HG03196 (cell line): Measurements from ENCODE around the gene CLEC19A.

Source experiments
- ATAC-seq: cut with Tn5 transposase; IDR thresholded peaks from one replicate; pipeline ENCODE4 v1.9.1; 2021; ENCODE audit not compliant: unreplicated experiment

CLEC19A gene

GRCh38 chr16:19285431-19285830, at the start of gene CLEC19A:
TSS of gene CLEC19A (plus strand) at chr16:19285731. CDS start at chr16:19285852, 121 bp downstream.
- no peak for ATAC-seq

DNA sequence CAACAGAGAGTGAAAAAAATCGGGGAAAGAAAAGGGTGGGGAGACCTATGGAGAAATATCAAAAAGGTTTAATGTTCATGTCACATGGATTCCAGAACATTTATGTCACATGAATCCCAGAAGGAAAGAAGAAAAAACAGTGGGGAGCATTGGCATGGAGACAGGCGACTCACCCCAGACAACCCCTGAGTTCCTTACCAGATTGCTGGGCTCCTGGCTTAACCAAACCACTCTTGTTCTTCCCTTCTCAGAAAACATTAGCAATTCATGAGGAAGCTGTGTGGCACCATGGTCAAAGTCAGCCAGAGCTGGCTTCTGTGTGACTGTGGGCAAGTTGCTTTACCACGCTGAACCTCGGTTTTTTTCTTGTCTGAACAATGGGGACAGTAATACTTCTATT, 49.6 kb upstream of the CLEC19A start:
- ATAC-seq = no peak

DNA sequence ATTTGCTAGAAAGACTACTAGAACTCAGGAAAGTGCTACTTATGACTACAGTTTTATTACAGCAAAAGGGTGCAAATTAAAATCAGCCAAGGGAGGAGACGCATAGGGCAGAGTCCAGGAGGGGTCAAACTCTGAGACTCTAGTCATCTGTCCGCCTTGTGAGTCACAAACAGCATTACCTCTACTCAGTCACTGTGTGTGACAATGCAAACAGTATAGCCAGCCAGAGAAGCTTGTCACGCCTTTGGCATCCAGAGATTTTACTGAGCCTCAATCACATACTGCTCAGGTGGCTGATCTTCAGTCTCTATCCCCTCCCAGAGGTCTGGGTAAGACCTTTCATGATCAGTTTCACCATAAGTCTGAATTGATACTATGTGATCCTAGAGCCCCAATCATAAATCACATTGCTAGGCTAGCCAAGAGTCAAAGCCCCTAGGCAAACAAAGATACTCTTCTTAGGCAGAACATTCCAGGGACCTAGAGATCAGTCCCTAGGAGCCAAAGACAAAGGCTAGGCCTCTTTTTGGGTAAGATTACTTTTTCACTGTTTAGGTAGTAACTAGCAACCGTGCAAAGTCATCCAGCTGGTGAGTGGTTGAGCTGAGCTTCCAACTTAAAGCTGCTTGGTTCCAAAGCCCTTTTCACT, 48.8 kb upstream of the CLEC19A start:
- ATAC-seq = no peak

GRCh38 chr16:19238406-19238805, 47.1 kb upstream of the CLEC19A start:
- ATAC-seq = no peak

GRCh38 chr16:19239511-19240155, 45.9 kb upstream of the CLEC19A start:
- ATAC-seq = no peak

DNA sequence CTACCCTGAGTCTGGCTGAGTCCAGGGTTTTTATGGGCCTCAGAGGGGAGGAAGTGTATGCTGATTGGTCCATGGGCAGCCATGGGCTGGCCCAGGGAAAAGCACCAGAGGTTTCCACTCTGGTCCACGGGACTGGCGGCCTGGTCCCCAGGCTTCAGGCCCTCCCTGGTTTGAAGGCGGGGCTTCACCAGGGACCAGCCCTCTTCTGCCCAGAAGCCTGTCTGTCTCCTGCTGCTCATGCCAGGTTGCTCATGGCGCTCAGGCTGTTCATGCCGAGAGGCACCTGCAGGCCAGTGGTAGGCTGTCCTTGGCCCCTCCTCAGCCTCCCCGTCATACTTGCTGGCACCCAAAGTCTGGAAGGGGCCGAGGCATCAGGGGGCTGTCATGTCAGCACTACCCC, 45.0 kb upstream of the CLEC19A start:
- no peak for ATAC-seq

- ATAC-seq = no peak
These were observed 44.0 kb upstream of the CLEC19A start for GRCh38 chr16:19241512-19241911.

DNA sequence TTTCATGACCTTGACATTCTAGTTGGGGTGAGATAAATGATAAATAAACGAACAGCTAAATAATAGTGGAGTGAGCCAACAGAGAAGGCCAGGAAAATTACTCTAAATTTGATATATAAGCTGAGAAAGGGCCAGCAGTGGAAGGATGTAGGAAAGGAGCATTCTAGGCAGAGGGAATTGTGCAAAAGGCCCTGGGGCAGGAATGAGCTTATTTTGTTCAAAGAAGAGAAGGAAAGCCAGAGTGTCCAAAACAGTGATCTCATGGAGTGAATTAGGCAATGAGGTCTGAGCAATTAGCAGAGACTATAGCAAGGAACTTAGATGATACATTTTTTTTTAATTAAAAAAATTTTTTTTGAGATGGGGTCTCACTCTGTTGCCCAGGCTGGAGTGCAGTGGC, 43.3 kb upstream of the CLEC19A start:
- ATAC-seq = no peak

DNA sequence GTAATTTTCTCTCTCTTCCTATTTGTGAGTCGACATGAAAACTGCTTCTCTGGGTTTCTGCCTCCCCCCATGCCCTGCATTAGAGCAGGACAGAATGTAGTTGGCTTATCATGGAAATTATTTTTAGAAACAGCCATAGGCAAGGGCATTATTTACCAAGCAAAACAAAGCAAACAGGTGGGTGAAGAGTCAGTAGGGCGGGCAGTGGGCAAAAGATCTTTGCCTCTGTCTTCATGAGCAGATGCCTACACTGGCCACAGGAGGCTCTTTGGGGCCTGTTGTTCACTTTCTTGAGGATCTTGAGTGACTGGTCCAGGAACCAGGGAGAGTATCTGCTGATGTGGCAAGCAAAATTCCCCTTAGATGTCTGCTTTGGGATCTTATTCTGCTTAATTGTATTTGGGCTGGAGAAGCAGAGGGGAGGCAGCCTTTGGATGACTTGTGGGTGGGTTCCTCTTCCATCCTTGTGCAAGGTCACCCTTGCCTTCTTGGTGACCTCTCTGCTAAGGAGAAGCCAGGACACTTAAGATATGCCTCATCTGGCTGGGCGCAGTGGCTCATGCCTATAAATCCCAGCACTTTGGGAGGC, 42.5 kb upstream of the CLEC19A start:
- no peak for ATAC-seq

DNA sequence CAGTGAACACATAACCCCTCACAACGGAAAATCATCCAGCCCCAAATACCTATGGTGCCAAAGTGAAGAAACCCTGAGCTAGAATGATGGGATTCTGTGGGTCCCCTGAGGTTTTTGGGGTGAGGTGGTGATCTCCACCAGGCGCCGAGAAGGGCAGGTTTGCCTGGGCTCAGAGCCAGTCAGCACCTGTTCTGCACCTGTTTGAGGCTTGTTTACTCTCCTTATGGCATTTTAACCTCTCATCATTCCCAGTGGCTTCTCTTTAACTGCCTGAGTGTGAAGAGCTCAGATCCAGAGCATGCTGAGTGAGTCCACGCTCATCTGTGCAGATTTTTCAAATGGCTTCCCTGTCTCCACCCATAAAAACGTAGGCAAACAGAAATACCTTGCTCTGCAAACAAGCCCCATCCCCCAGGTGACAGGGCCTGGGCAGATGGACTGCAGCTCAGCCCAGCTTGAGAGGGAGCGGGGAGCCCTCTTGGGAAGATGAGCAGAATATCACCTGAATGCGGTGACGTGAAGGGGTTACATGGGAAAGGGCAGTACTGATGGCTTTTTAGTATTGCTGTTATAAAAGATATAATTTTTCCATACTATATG, 40.1 kb upstream of the CLEC19A start:
- ATAC-seq = no peak

DNA sequence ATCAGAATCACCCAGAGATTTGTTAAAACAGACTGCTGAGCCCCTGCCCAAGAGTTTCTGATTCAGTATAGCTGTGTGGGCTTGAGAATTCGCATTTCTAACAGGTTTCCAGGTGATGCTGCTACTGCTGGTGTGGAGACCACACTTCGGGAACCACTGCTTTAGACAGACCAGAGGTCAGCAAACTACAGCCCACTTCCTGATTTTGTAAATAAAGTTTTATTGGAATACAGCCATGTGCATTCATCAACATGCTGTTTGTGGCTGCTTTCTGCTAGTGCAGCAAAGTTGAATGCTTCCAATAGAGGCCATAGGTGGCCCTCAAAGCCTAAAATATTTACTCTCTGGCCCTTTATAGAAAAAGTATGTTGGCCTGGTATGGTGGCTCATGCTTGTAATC, 32.6 kb upstream of the CLEC19A start:
- no peak for ATAC-seq

GRCh38 chr16:19254611-19255010, 30.9 kb upstream of the CLEC19A start:
- ATAC-seq = no peak

DNA sequence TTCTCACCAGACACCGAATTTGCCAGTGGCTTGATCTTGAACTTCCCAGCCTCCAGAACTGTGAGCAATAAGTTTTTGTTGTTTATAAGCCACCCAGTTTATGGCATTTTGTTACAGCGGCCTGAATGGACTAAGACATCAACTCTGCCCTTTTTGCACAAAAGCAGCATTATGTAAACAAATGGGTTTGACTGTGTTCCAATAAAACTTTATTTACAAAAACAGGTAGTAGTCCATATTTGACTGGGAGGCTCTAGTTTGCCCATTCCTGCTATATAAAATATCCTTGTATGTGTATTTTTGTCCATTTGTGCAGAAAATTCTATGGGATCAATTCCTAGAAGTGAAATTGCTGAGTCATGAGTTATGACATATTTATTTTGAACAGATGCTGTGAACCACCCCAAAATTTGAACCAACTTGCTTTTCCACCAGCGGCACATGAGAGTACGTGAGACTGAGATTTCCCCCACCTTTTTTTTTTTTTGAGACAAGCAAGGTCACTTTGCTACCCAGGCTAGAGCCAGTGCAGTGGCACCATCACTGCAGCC, 21.3 kb upstream of the CLEC19A start:
- ATAC-seq = no peak

- ATAC-seq = no peak
These were observed 20.1 kb upstream of the CLEC19A start for GRCh38 chr16:19265380-19265930.

GRCh38 chr16:19266774-19267173, 18.8 kb upstream of the CLEC19A start:
- ATAC-seq = no peak

- ATAC-seq = no peak
These were observed 16.4 kb upstream of the CLEC19A start for GRCh38 chr16:19269098-19269497.

DNA sequence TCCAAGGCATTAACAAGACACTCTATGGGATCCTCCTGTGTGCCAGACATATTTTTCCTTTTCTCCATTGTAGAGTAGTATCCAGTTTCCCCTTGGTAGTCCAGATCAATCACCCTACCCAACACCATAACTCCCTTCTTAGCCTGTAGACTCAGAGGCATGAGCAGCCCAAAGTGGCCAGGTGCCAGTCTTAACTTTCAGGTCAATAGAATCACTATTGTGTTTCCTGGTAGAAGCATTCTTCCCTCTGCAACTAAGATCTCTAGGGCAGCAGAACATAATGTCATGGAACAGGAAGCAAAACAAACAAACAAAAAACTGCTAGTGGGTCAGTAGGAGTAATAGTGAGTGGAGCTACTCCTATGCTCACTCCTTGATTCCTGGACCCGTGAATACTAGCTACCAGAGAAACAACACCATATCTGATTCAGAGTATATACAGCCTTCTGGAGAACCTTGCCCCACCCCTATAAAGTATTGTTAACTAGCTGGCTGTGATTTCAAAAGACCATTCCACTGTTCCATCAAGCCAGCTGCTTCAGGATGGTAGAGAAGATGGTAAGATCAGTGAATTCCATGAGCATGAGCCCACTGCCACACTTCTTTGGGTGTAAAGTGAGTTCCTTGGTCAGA, 11.2 kb upstream of the CLEC19A start:
- ATAC-seq = no peak

GRCh38 chr16:19278403-19278802, 7.1 kb upstream of the CLEC19A start:
- no peak for ATAC-seq

- ATAC-seq = no peak
These were observed 4.3 kb upstream of the CLEC19A start for GRCh38 chr16:19281246-19281645.

DNA sequence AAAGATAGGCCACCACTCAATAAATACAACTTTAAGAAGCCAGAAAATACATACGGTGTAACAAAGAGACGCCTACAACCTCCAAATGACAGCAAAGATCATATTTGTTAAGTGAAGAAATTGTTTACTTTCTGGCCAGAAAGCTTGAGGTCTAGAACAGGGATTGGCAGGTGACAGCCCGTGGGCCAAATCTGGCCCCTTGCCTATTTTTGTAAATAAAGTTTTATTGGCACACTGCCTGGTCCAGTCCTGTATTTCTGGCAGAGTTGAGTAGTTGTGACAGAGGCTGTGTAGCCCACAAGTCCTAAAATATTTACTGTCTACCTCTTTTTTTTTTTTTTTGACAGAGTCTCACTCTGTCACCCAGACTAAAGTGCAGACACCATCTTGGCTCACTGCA, 3.4 kb upstream of the CLEC19A start:
- ATAC-seq = no peak

DNA sequence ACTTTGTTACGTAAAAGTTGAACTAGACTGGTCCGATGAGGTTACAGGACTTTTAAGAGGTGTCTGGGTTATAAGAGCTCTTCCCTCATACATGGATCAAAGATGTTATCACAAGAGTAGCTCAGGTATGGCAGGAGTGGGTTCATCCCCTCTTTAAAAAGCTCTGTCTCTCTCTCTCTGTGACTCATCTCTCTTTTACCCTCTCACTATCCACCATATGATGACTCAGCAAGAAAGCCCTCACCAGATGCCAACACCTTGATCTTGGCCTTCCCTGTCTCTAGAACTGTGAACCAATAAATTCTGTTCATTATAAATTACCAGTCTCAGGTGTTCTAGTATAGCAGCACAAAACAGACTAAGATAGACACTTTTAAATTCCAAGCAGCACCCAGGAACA, 1.9 kb upstream of the CLEC19A start:
- no peak for ATAC-seq
